ENCODE data around the gene MARS2. TPM values are rescaled to one million over a fixed set of nuclear protein-coding genes. Genes with fewer than 3 reads are reported as not detected.
A peak's percentile ranks its signal among the peaks of the same experiment; 100 is the strongest.

MARS2 gene
- total RNA-seq (10 to 100 TPM in 1 of 2 donors, 1 to 10 TPM in 1; 6.8 to 12.3 TPM), polyA plus RNA-seq (10 to 100 TPM in 1 of 2 donors, 1 to 10 TPM in 1; 3.7 to 10.5 TPM)

DNA sequence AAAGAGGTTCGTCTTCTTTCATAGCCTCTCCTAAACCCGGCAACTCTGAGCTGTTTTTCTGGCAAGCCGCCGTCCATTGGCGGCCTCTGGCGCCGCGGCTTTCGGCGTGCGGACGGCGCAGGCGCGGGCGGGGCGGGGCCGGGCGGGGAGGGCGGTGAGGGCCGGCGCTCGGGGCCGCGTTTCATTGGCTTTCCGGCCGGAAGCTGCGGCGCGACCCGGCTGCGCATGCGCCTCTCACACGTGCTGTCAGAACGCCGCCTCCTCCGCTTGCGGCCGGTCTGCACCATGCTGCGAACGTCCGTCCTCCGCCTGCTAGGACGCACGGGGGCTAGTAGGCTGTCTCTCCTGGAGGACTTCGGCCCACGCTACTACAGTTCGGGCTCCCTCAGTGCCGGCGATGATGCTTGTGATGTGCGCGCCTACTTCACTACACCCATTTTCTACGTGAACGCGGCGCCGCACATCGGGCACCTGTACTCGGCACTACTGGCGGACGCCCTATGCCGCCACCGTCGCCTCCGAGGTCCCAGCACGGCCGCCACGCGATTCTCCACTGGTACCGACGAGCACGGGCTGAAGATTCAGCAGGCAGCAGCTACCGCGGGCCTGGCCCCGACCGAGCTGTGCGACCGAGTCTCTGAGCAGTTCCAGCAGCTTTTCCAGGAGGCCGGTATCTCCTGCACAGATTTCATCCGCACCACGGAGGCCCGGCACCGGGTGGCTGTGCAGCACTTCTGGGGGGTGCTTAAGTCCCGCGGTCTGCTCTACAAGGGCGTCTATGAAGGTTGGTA lies at the start of gene MARS2:
Gene MARS2, plus strand, starts transcription at position 249 of the 791 bp plus-strand sequence. Its CDS starts 37 bp downstream, at position 286.
- WGBS = under 1% methylated on average over 86 of the region's 86 CpGs
- TF ChIP-seq CTCF (IDR thresholded peaks at IDR 0.05; ENCODE audit: low read depth, low read length, missing input control) = no peak
- peak; percentile 92 for TF ChIP-seq YY1 (IDR thresholded peaks at IDR 0.05)
- TF ChIP-seq NR2F2 (IDR thresholded peaks at IDR 0.05) = no peak
- TF ChIP-seq HNF4A (conservative IDR thresholded peaks at IDR 0.05) = peak; percentile 37 to 54
- TF ChIP-seq REST (IDR thresholded peaks at IDR 0.05) = peak; percentile 57
- no peak for TF ChIP-seq HNF4G (IDR thresholded peaks at IDR 0.05)
- no peak for TF ChIP-seq FOXA2 (IDR thresholded peaks at IDR 0.05)
- no peak for TF ChIP-seq FOXA1 (IDR thresholded peaks at IDR 0.05)
- TF ChIP-seq SP1 (IDR thresholded peaks at IDR 0.05) = peak; percentile 2
- no peak for TF ChIP-seq RAD21 (IDR thresholded peaks at IDR 0.05)
- TF ChIP-seq MAX (IDR thresholded peaks at IDR 0.05) = peak; percentile 62
- TF ChIP-seq GABPA (IDR thresholded peaks at IDR 0.05 in 1 of 2, conservative IDR thresholded peaks at IDR 0.05 in 1 of 2) = peak in 1 of 2 donors; percentile 37
- TF ChIP-seq JUND (IDR thresholded peaks at IDR 0.05) = no peak
- TF ChIP-seq ZBTB33 (IDR thresholded peaks at IDR 0.05) = no peak
- no peak for TF ChIP-seq ATF3 (IDR thresholded peaks at IDR 0.05)
- no peak for TF ChIP-seq RXRA (IDR thresholded peaks at IDR 0.05)
- TF ChIP-seq TAF1 (conservative IDR thresholded peaks at IDR 0.05) = peak; percentile 26
- no peak for TF ChIP-seq EGR1 (IDR thresholded peaks at IDR 0.05; ENCODE audit: low read depth in 2 of 2)
- H3K9me3 ChIP-seq (ENCODE audit: control insufficient read depth in 4 of 4, low read length in 3 of 4) = no peaks in the 10 kb centered on the region
- peak within 1 kb of the TSS; percentile 86 to 96 (median 86) for H3K4me3 ChIP-seq (ENCODE audit: low read depth in 1 of 3, low read length in 3 of 3)
- H3K27ac ChIP-seq (ENCODE audit: low read depth in 1 of 2, low read length in 2 of 2) = peak within 1 kb of the TSS; percentile 80 to 91
- peaks cover 2 to 34% (median 29%) of the 10 kb centered on the region in 4 donors for H3K4me1 ChIP-seq (ENCODE audit: control insufficient read depth in 4 of 4, insufficient read depth in 4 of 4, low read length in 3 of 4)
- peak; percentile 93 for DNase-seq (ENCODE audit: low spot score)
- peak within 1 kb of the TSS; percentile 77 to 94 for H3K9ac ChIP-seq (ENCODE audit: low read depth in 1 of 2, low read length in 2 of 2)
- no peaks in the 10 kb centered on the region for H3K36me3 ChIP-seq (ENCODE audit: control insufficient read depth in 4 of 4, insufficient read depth in 3 of 4, low read depth in 1 of 4, low read length in 3 of 4)
- no peaks in the 10 kb centered on the region for H3K27me3 ChIP-seq (ENCODE audit: control insufficient read depth in 4 of 4, insufficient read depth in 4 of 4, low read length in 3 of 4)
